ENCODE data around the gene SUSD5. TPM values are rescaled to one million over a fixed set of nuclear protein-coding genes. Genes with fewer than 3 reads are reported as not detected.
"Not testable (repeated sequence)": the region's sequence is repeated elsewhere in the genome, so short reads cannot be mapped to it uniquely, and the experiment has no call there.

The SUSD5 gene
- polyA plus RNA-seq, 4 donors = 0.21 to 2.0 (median 0.27) TPM; not detected in 1

DNA sequence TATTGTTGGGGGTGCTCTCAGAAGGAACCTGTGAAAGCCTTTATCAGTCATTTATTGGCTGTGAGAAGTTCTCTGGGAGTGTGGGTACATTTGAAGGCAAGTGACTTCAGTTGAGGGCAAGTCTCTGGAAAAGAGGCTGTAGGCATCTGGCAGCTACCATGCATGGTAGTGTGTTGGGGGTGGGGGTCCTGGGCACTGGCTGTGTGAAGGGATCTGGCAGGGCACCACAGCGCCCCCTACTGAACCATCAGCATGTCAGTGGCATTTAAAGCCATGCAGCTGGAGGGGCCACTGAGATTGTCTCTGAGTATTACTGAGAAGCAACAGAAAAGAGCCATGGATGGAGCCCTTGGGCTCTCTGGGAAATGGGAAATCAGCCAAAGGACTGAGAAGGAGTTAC, 74.2 kb downstream of the SUSD5 start:
- Histone ChIP-seq H3K4me3 (ENCODE audit: low read depth in 1 of 3, low read length in 3 of 3) (no peak overlapping the region), H3K9me3 (ENCODE audit: control insufficient read depth in 2 of 2, insufficient read depth in 1 of 2, low read depth in 1 of 2, low read length in 1 of 2) (no peaks in the 10 kb centered on the region), H3K36me3 (ENCODE audit: control insufficient read depth in 3 of 3, insufficient read depth in 2 of 3, low read depth in 1 of 3, low read length in 3 of 3) (peaks cover 2 to 39% (median 5%) of the 10 kb centered on the region in 3 donors), H3K4me1 (ENCODE audit: control insufficient read depth in 3 of 3, insufficient read depth in 2 of 3, low read depth in 1 of 3, low read length in 2 of 3) (no peaks in the 10 kb centered on the region), H3K27me3 (ENCODE audit: control insufficient read depth in 3 of 3, insufficient read depth in 3 of 3, low read length in 3 of 3) (no peaks in the 10 kb centered on the region), H3K27ac (ENCODE audit: low read depth in 1 of 3, low read length in 2 of 3) (no peak overlapping the region)
- WGBS, 3 donors = 63 to 81% (median 77%) methylated on average over 1 of the region's 1 CpG
- DNase-seq (no peak), FAIRE-seq (no peak)

DNA sequence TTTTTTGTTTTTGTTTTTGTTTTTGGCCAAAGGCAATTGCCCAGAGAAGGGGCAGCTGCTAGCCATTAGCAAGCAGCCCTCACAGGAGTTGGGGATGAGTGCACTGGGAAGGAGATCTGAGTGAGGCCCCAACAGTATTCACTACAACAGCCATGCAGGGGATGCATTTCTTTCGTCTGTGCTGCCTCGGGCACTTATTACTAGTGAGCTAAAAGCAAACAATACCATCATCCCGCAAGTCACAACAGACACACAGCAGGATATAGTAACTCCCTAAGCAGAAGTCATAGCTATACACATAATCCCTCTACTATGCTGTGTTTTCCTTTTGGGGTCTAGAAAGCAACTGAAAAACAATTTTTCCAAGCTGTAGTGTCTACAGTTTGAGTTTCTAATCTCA, 77.6 kb downstream of the SUSD5 start:
- no peak overlapping the region for H3K4me3 ChIP-seq (ENCODE audit: low read depth in 1 of 3, low read length in 3 of 3)
- no peaks in the 10 kb centered on the region for H3K4me1 ChIP-seq (ENCODE audit: control insufficient read depth in 3 of 3, insufficient read depth in 2 of 3, low read depth in 1 of 3, low read length in 2 of 3)
- no peaks in the 10 kb centered on the region for H3K9me3 ChIP-seq (ENCODE audit: control insufficient read depth in 2 of 2, insufficient read depth in 1 of 2, low read depth in 1 of 2, low read length in 1 of 2)
- no peak overlapping the region for H3K27ac ChIP-seq (ENCODE audit: low read depth in 1 of 3, low read length in 2 of 3)
- whole genome bisulfite sequencing, 3 donors = 91 to 100% (median 95%) methylated on average over 3 of the region's 3 CpGs
- DNase-seq = no peak
- H3K27me3 ChIP-seq (ENCODE audit: control insufficient read depth in 3 of 3, insufficient read depth in 3 of 3, low read length in 3 of 3) = no peaks in the 10 kb centered on the region
- H3K36me3 ChIP-seq (ENCODE audit: control insufficient read depth in 3 of 3, insufficient read depth in 2 of 3, low read depth in 1 of 3, low read length in 3 of 3) = peaks cover 2 to 43% (median 5%) of the 10 kb centered on the region in 3 donors
- FAIRE-seq = no peak

GRCh38 chr3:33139996-33140395, 78.6 kb downstream of the SUSD5 start:
- Histone ChIP-seq H3K27me3 (ENCODE audit: control insufficient read depth in 3 of 3, insufficient read depth in 3 of 3, low read length in 3 of 3) (no peaks in the 10 kb centered on the region), H3K27ac (ENCODE audit: low read depth in 1 of 3, low read length in 2 of 3) (no peak overlapping the region), H3K9me3 (ENCODE audit: control insufficient read depth in 2 of 2, insufficient read depth in 1 of 2, low read depth in 1 of 2, low read length in 1 of 2) (no peaks in the 10 kb centered on the region), H3K36me3 (ENCODE audit: control insufficient read depth in 3 of 3, insufficient read depth in 2 of 3, low read depth in 1 of 3, low read length in 3 of 3) (peaks cover 2 to 43% (median 5%) of the 10 kb centered on the region in 3 donors), H3K4me1 (ENCODE audit: control insufficient read depth in 3 of 3, insufficient read depth in 2 of 3, low read depth in 1 of 3, low read length in 2 of 3) (no peaks in the 10 kb centered on the region), H3K4me3 (ENCODE audit: low read depth in 1 of 3, low read length in 3 of 3) (no peak overlapping the region)
- 64 to 80% (median 75%) methylated on average over 2 of the region's 2 CpGs for WGBS, 3 donors
- DNase-seq = no peak
- no peak for FAIRE-seq

DNA sequence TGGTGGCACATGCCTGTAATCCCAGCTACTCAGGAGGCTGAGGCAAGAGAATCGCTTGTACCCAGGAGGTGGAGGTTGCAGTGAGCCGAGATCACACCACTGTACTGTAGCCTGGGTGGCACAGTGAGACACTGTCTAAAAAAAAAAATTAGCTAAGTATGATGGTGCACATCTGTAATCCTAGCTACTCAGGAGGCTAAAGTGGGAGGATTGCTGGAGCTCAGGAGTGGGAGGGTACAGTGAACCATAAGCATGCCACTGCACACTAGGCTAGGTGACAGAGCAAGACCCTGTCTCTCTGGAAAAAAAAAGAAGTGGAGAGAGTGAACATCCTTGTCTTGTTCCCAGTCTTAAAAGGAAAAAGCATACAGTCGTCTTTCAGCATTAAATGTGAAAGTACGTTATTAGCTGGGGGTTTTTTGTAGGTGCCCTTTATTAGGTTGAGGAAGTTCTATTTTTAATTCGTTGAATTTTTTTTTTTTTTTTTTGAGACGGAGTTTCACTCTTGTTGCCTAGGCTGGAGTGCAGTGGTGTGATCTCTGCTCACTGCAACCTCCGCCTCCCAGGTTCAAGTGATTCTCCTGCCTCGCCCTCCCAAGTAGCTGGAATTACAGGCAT, 79.5 kb downstream of the SUSD5 start:
- H3K27me3 ChIP-seq (ENCODE audit: control insufficient read depth in 3 of 3, insufficient read depth in 3 of 3, low read length in 3 of 3); H3K27ac ChIP-seq (ENCODE audit: low read depth in 1 of 3, low read length in 2 of 3); FAIRE-seq; H3K4me1 ChIP-seq (ENCODE audit: control insufficient read depth in 3 of 3, insufficient read depth in 2 of 3, low read depth in 1 of 3, low read length in 2 of 3); DNase-seq; H3K4me3 ChIP-seq (ENCODE audit: low read depth in 1 of 3, low read length in 3 of 3); H3K9me3 ChIP-seq (ENCODE audit: control insufficient read depth in 2 of 2, insufficient read depth in 1 of 2, low read depth in 1 of 2, low read length in 1 of 2): not testable (repeated sequence)
- WGBS, 3 donors = 83 to 95% (median 86%) methylated on average over 8 of the region's 8 CpGs
- H3K36me3 ChIP-seq (ENCODE audit: control insufficient read depth in 3 of 3, insufficient read depth in 2 of 3, low read depth in 1 of 3, low read length in 3 of 3) = peaks cover 4 to 42% (median 10%) of the 10 kb centered on the region in 3 donors

DNA sequence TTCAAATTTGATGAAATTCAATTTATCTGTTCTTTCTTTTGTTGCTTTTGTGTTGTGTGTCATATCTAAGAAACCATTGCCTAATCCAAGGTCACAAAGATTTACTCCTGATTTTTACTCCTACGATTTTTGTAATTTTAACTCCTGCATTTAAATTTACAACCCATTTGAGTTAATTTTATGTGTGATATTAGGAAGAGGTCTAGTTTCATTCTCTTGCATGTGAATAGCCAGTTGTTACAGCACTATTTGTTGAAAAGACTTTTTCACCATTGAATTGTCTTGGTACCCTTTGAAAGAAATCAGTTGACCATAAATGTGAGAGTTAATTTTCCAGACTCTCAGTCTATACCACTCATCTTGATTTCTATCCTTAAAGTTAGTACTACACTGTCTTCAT, 80.9 kb downstream of the SUSD5 start:
- H3K4me1 ChIP-seq (ENCODE audit: control insufficient read depth in 3 of 3, insufficient read depth in 2 of 3, low read depth in 1 of 3, low read length in 2 of 3) = no peaks in the 10 kb centered on the region
- WGBS, 3 donors = 66 to 85% (median 79%) methylated on average over 1 of the region's 1 CpG

DNA sequence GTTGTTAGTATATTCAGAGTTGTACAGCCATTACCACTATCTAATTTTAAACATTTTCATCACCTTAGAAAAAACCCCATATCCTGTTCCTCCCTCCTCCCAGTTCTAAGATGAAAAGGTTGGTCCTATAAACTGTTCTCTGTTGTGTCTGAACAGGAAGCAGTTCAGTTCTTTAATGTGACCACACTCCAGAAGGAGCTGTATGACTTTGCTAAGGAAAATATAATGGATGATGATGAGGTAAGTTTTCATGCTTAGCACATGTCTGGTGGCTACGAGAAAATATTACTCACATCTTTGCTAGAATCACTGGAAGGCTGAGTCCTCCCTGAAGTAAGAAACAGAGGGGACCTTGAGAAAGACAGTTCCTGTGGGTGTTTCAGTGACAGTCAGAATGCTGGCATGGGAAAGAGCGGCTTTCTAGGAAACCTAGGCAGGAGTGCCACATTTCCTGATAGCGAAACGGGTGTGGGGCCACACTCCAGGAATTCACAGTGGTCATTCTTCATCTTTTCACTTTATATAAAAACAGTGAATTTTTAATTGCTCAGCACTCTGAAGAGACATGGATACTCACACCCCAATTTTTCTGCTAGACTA, 84.5 kb downstream of the SUSD5 start:
- Histone ChIP-seq H3K4me3 (ENCODE audit: low read depth in 1 of 3, low read length in 3 of 3) (no peak overlapping the region), H3K36me3 (ENCODE audit: control insufficient read depth in 3 of 3, insufficient read depth in 2 of 3, low read depth in 1 of 3, low read length in 3 of 3) (peaks cover 5 to 45% (median 14%) of the 10 kb centered on the region in 3 donors), H3K27ac (ENCODE audit: low read depth in 1 of 3, low read length in 2 of 3) (no peak overlapping the region), H3K9me3 (ENCODE audit: control insufficient read depth in 2 of 2, insufficient read depth in 1 of 2, low read depth in 1 of 2, low read length in 1 of 2) (no peaks in the 10 kb centered on the region), H3K4me1 (ENCODE audit: control insufficient read depth in 3 of 3, insufficient read depth in 2 of 3, low read depth in 1 of 3, low read length in 2 of 3) (no peaks in the 10 kb centered on the region), H3K27me3 (ENCODE audit: control insufficient read depth in 3 of 3, insufficient read depth in 3 of 3, low read length in 3 of 3) (no peaks in the 10 kb centered on the region)
- FAIRE-seq = no peak
- 64 to 84% (median 64%) methylated on average over 4 of the region's 4 CpGs for WGBS, 3 donors
- no peak for DNase-seq

More for the DNA sequence above, 80.9 kb downstream of the SUSD5 start:
- H3K27ac ChIP-seq (ENCODE audit: low read depth in 1 of 3, low read length in 2 of 3) = no peak overlapping the region
- no peak overlapping the region for H3K4me3 ChIP-seq (ENCODE audit: low read depth in 1 of 3, low read length in 3 of 3)
- H3K36me3 ChIP-seq (ENCODE audit: control insufficient read depth in 3 of 3, insufficient read depth in 2 of 3, low read depth in 1 of 3, low read length in 3 of 3) = peaks cover 5 to 41% (median 6%) of the 10 kb centered on the region in 3 donors
- DNase-seq (no peak), FAIRE-seq (no peak)
- no peaks in the 10 kb centered on the region for H3K27me3 ChIP-seq (ENCODE audit: control insufficient read depth in 3 of 3, insufficient read depth in 3 of 3, low read length in 3 of 3)
- H3K9me3 ChIP-seq (ENCODE audit: control insufficient read depth in 2 of 2, insufficient read depth in 1 of 2, low read depth in 1 of 2, low read length in 1 of 2) = no peaks in the 10 kb centered on the region

DNA sequence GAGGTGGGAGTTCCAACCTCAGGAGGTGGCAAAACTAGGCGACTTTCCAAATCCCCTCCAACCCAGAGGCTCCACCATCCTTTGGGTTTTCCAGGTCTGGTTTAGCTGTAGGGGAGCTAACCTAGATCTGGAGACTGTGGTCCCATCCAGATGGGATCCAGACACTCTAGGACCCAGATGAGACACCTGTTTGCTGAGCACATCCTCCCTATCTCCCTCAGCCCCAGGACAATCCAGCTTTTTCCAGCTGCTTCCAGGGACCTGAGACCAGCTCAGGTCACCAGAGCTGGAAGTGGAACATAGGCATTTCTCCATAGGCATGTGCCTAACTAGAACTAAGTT, 86.6 kb downstream of the SUSD5 start:
- WGBS, 3 donors = 85 to 94% (median 92%) methylated on average over 1 of the region's 1 CpG
- FAIRE-seq (no peak), DNase-seq (no peak)
- Histone ChIP-seq H3K27me3 (ENCODE audit: control insufficient read depth in 3 of 3, insufficient read depth in 3 of 3, low read length in 3 of 3) (no peaks in the 10 kb centered on the region), H3K4me1 (ENCODE audit: control insufficient read depth in 3 of 3, insufficient read depth in 2 of 3, low read depth in 1 of 3, low read length in 2 of 3) (no peaks in the 10 kb centered on the region), H3K27ac (ENCODE audit: low read depth in 1 of 3, low read length in 2 of 3) (no peak overlapping the region), H3K4me3 (ENCODE audit: low read depth in 1 of 3, low read length in 3 of 3) (no peak overlapping the region), H3K36me3 (ENCODE audit: control insufficient read depth in 3 of 3, insufficient read depth in 2 of 3, low read depth in 1 of 3, low read length in 3 of 3) (peaks cover 5 to 48% (median 14%) of the 10 kb centered on the region in 3 donors), H3K9me3 (ENCODE audit: control insufficient read depth in 2 of 2, insufficient read depth in 1 of 2, low read depth in 1 of 2, low read length in 1 of 2) (no peaks in the 10 kb centered on the region)

DNA sequence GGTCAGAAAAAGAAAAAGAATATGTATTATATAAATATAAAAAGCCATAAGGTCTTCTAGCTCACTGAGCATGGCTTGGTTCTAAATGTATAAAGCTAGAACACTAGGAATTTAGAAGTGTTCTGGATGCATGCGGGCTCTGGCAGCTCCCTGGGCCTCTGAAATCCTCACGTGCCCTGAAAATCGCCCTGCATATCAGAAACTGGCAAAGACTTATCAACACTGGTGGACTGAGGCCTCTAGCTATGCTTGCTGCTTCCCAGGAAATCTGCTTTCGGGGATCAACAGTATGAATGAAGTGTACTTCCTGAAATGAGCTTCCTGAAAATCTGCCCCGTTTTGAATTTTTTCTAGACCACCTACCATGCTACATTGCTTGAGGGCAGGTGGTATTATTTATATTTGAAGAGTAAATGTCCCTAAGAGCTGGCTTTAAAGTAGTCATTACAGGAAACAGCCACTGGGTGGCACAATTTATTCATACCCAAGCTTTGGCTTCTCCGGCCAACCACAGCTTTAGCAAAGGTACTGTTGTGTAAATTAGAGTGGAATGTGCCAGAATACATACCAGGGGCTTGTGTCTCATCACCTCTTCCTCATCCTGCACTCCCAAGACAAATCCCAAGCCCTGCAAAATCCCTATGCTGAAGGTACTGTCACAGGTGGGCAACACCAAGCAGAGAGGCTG, 87.1 kb downstream of the SUSD5 start:
- Histone ChIP-seq H3K9me3 (ENCODE audit: control insufficient read depth in 2 of 2, insufficient read depth in 1 of 2, low read depth in 1 of 2, low read length in 1 of 2) (no peaks in the 10 kb centered on the region), H3K27me3 (ENCODE audit: control insufficient read depth in 3 of 3, insufficient read depth in 3 of 3, low read length in 3 of 3) (no peaks in the 10 kb centered on the region), H3K4me1 (ENCODE audit: control insufficient read depth in 3 of 3, insufficient read depth in 2 of 3, low read depth in 1 of 3, low read length in 2 of 3) (no peaks in the 10 kb centered on the region), H3K4me3 (ENCODE audit: low read depth in 1 of 3, low read length in 3 of 3) (no peak overlapping the region), H3K27ac (ENCODE audit: low read depth in 1 of 3, low read length in 2 of 3) (no peak overlapping the region), H3K36me3 (ENCODE audit: control insufficient read depth in 3 of 3, insufficient read depth in 2 of 3, low read depth in 1 of 3, low read length in 3 of 3) (peaks cover 5 to 46% (median 14%) of the 10 kb centered on the region in 3 donors)
- 15 to 39% (median 20%) methylated on average over 6 of the region's 6 CpGs for WGBS, 3 donors
- DNase-seq (peak; percentile 63 to 71), FAIRE-seq (no peak)

Measured in small intestine (tissue), 7 donors.